Midbrain (tissue), 1 donor: Measurements from ENCODE around the gene RBFOX2.

Experiments used
- DNase-seq: peaks from one replicate; lab custom pipeline; 2025; lab: John Stamatoyannopoulos, UW

The RBFOX2 gene

DNA sequence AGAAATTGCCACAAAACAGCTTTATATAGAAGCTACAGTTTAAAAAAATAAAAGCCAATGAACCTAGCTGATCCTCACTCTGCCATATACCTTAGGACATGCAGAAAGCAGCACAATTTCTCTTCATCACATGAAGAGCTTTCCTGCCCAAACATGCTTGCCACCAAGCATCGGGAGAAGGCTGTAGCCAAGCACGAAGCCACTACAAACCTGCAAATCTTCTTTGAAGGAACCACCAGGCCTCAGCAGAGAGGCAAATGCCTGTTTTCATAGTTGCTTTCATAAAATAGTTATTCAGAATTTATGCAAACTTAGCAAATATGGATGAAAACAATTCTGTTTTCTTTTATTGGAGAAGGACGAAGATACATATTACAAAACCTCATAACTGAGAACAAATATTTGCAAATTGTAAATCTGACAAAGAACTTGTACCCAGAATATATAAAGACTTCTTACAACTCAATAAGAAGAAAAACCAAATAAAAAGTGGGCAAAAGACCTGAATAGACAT, 100.3 kb downstream of the RBFOX2 start:
- DNase-seq = no peak

DNA sequence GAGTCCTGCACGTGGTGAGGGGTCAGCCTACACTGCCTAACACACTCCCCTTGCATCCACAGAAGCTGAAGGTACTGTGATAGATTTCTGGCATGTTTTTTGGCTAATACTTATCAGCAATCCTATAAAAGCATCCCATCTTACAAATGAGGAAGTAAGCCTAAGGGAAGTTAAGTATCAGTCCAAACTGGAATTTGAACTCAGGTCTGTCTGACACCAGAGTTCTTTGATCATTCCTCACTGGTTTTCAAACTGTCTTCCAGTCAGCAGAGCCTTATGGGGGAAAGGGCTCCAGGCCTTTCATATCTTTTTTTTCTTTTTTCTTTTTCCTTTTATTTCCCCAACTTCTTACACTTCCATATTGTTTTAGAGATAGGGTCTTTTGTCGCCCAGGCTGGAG, 105.6 kb downstream of the RBFOX2 start:
- DNase-seq = no peak

DNA sequence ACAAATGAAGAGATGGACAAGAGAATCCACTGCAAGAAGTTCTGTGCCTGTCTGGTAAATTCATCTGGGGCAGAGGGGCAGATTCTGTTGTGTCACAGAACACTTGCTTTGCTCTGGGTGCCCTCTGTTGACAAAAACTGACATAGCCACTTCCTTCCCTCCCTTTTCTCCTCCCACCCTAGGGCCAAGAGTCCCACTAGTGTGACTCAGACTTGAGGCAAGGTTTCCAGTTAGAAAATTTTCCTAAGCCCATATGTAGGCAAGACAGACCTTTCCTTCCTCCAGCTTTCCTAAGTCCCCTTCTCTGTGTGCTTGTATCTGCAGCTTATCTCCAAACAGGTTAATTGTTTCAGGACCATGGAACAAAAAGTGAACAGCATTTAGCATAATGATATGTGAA, 106.8 kb downstream of the RBFOX2 start:
- peak; percentile 72 for DNase-seq

DNA sequence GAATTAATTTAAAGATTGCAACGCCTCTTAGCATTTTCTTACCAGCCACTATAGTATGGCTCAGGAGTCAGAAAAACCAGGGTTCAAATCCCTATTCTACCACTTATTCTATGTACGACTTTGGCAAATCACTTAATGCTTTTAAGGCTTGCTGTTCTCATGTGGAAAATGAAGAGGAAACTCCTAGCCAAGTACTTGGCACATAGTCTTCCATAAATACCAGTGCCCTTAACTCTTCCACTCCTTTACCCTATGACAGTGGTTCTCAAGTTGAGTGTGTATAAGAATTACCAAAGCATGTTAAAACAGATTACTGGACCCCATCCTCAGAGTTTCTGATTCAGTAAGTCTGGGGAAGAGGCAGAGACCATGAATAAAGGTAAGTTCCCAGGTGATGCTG, 107.6 kb downstream of the RBFOX2 start:
- DNase-seq = no peak

DNA sequence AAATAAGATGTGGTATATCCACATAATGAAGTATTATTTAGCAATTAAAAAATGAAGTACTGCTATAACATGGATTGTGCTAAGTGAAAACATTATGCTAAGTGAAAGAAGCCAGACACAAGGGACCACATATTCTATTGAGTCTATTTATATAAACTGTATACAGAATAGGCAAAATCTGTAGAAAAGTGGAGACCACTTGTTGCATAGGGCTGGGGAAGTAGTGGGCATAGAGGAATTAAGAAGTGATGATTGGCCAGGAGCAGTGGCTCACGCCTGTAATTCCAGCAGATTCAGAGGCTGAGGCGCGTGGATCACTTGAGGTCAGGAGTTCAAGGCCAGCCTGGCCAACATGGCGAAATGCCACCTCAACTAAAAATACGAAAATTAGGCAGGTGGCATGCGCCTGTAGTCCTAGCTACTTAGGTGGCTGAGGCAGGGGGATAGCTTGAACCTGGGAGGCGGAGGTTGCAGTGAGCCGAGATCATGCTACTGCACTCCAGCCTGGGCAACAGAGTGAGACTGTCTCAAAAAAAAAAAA, 109.6 kb downstream of the RBFOX2 start:
- DNase-seq = no peak

DNA sequence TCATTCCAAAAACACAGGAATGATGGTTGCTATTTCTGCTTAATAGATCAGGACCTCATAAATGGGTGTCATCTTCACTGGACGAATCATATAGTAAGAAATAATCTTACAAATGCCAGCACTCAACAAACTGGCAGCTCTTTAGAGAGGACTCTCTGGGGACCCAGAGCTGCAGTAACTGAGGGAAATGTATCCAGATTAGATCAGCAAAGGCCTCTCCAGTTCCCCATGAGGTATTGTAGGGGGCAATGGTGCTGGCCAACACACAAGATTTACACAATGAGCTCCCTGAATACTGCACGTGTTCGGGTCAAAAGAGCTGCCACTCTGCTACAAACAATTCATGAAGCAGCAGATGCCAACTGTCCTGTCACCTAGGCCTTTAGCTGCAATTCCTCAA, 110.2 kb downstream of the RBFOX2 start:
- peak; percentile 10 for DNase-seq

DNA sequence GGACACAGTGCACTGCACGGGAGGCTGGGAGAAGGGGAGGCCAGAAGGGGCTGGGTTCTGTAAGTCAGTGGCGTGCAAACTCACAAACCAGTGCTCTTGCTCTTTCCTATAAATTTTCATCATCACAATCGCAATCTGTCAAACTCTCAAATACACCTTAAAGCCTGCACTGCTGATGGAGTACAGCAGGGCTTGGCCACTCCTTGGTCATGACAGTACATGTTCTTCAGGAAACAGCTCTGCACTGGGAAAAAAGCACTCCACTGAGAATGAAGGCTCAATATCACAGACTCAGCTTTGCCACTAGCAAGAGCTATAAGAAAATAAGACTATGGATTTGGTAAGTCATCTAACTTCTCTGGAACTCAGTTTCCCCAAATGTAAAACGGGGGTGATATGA, 111.0 kb downstream of the RBFOX2 start:
- DNase-seq = no peak

DNA sequence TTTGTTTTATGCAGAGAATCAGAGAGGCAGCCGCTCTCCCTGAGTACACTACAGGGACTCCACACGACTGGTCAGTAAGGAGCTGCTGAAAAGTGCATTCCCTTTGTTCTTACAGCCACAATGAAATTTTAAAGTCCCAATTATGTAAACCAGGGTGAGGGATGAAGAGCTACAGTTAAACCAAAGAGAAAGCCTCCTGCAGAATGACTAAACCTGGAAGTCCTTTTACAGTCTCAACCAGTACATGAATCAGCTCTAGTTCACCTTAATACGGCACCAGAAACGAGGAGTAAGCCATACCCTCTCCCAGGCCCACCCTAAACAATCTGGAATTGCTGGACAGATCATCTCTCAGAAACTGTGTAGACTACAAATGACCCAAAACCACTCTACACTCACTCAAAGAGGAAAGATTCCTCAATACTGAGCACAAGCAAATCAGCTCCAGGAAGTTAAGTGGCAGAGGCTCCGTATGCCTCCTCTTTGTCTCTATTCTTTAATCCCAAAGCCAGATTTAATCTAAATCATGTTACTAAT, 113.1 kb downstream of the RBFOX2 start:
- DNase-seq = peak; percentile 57

DNA sequence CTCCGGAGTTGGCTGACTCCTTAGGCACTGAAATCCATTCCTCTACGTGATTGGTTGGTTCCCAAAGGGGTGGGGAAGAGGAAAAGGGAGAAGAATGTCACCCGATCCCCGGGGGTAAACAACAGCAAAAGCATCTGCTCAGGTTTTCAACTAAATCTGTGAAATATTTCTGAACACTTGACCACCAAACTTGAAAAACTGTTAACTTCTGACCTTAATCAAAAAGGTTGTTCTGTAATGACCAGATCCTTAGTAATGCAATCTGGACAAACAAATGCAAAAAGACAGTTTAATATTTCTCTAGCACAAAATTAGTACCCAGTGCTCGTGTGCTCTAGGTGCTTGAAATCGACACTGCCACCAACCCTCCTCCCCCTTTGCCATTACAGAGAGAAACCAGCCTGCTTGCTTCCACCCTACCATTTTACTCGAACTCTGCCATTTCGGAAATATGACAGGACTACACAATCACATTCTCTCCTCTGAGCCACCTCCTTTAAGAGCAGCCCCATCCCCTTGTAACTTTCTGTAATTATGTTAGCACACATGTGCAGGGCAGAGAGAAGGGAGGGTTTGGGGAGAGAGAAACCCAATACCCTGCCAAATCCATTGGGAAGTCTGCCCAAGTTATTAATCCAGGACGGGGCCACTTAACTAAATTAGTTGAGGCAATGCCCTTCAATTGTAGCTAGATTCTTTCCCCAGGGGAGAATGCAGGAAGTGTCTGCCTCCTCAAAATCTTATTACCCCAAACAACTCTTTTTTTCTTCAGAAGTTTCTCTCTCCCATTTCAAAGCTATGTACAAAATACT, 113.8 kb downstream of the RBFOX2 start:
- DNase-seq = peak; percentile 92

DNA sequence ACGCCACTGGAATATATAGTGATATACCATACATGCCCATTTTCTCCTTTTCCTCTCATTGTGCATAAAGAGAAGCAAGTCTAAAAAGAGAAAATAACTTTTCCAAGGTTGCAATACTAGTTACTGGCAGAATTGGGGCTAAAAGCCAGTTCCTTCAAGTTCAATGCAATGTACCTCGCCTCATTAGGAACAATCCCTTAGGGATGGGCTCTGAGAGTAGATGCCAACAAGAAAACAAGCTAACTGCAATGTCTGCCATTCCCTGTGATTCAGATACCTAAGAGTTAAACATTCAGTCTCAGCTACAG, 114.3 kb downstream of the RBFOX2 start:
- no peak for DNase-seq

DNA sequence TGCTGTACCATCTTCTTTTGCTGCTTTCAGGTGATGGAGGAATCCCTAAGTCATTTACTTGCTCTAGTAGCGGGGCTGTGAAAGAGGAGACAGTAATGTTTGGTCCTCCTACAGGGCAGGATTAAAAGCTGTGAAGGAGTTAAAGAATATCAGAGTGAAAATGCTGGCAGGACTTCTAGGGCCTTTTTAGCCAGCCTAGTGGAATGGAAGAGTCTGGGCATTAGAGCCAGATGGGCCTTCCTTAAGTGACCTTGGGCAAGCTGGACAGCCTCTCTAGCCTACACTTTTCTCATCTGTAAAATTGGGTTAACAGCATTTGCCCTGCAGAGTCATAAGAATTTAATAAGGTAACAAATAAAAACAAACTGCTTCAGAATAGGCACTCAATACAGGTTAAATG, 114.7 kb downstream of the RBFOX2 start:
- DNase-seq = no peak

DNA sequence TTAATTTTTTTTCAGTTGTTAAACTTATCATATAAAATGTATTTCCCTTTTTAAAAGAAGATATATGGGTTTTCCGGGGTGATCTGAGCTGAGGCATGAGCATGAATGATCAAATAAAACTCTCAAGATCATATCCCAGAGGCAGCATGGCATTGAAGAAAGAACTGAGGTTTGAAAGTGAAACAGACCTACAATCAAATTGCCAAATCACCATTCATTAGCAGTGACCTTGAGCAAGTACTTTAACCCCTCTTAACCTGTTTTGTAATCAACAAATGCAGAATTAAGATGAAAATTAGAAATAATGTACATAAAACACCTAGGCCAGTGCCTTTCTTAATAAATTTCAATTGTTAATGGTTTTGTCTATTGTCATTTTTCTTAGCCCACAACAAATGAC, 116.0 kb downstream of the RBFOX2 start:
- no peak for DNase-seq

DNA sequence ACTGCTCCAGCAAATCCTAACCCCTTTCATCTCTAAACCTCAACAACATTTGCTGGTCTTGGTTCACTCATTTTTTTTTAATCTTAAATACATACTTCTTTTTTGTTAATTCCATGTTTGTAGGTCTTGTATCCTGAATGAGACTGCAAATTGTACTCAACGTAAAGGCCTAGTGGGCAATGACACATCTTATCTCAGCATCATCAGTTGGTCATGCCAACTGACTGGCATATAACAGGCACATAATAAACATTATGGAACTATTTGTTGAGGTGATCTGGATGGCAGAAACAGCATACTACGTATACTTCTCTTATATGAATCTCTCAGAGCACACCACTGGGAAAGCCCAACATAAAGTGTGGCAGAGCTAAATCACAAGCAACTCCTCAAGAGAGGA, 116.7 kb downstream of the RBFOX2 start:
- no peak for DNase-seq

DNA sequence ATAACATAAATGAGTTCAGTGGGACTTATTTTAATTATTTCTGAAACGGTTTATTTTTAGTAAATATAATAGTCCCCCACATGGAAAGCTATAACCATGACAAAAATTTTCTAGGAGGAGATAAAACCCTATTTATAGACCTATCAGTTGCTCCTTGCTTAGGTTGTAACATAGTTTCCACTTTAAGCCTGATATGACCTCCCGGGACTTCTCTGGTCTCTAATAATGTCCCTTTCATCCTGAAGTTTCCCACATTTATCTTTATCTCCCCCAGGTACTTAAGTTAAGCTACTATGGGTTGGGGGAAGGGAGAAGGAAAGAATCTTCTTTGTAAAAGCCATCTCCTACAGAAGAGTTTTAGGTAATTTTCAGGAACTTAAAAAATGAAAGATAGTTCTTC, 117.7 kb downstream of the RBFOX2 start:
- no peak for DNase-seq

DNA sequence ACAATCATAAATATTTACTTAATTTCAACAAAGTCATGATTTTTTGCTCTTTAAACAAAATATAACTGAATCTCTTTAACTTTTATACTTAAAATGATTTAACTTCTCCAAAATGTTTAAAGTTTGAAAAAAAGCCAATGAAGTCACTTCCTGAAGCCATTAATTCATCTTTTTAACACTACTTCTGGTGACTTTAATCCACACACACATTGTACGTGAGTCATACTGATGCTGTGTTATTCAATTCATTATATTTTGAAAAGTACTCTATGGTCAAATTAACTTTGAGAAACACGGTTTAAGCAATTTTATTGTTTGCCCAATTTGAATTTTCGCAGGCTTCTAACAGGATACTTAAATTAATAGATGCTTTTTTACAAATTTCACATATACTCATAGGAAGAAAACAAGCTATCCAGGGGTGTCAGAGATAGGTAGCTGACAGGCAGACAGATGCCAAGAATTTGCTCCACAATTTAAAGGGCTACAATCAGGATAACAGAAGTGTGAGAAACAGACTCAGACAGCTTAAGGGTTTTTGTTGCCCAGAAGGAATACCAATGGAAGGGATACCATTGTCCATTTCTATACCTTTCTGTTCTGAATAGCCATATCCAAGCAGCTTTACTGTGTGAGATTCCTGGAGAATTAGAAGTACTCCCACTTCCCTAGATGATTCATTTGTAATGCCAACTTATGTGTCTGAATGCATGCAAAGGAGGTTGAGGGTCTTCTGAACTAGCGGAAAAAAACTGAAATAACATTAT, 118.4 kb downstream of the RBFOX2 start:
- no peak for DNase-seq

DNA sequence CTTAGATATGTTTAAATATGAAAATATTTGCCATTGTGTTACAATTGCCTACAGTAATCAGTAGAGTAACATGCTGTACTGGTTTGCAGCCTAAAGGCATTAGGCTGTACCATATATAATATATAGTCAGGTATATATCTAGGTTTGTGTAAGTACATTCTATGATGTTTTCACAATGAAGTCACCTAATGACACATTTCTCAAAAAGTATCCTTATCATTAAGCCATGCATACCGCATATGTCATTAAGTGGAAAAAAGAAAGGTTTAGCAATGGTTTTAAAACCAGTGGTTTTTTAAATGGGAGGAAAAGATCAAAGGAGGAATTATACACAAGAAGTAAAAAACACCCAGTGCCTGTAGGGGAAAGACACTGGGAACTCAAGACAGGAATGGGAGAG, 122.7 kb downstream of the RBFOX2 start:
- no peak for DNase-seq

DNA sequence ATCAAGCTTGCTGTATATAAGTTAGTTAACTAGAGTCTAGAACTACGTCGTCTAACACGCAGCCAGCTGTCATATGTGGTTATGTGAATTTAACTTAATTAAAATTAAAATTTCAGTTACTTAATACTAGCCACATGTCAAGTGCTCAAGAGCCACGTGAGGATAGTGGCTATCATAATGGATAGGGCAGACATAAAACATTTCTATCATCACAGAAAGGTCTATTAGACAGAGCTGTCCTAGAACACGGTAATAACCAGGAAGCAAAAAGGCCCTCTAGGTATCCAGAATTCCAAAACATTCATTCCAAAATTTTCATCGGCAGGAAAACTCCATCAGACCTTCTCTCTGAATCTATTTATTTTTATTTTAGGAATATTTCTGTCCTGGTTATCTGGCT, 123.9 kb downstream of the RBFOX2 start:
- DNase-seq = no peak

DNA sequence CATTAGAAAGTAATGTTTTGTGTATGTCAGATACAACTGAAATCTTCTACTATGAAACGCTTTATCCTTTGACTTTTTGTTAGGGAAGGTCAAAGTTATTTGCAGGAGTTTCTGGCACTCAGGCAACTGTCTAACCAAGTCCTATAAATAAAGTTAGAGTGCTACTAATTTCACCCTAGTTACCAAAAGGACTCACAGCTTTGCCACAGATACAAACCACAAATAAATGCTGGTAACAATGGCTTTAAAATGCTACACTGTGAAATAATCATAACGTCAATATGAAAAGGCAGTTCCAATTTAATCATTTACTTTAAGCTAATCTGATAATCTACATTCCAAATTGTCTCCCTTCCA, 124.3 kb downstream of the RBFOX2 start:
- DNase-seq = no peak

DNA sequence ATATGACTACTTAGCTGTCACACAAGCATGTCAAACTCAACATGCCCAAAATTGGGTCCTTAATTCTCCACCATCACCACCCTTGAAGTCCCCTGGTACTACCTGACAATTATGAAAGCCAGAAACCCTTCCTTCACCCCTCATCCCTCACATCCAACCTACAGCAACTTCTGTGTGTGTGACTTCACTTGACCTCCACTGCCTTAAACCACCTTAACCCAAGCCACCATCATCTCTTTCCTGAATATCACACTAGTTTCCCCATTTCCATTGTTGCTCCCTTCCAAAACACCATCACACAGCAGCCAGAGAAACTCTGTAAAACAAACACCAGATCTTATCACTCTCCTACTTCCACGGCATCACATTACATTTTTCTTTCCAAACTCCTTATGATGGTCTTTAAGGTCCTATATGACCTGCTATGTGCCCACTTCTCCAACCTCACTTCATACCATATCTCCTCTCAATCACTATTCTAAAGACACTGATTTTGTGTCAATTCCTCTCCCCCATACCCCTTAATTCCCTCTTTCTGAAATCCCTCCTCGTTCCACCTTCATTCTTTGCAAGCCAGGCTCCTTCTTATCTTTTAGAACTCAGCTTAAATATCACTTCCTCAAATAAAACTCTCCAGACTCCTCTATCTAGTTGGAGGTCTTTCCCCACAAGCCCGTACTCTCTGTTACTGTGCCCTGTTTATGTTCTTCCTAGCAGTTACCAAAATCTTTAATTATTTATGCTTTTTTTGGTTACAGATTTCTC, 124.9 kb downstream of the RBFOX2 start:
- DNase-seq = no peak

DNA sequence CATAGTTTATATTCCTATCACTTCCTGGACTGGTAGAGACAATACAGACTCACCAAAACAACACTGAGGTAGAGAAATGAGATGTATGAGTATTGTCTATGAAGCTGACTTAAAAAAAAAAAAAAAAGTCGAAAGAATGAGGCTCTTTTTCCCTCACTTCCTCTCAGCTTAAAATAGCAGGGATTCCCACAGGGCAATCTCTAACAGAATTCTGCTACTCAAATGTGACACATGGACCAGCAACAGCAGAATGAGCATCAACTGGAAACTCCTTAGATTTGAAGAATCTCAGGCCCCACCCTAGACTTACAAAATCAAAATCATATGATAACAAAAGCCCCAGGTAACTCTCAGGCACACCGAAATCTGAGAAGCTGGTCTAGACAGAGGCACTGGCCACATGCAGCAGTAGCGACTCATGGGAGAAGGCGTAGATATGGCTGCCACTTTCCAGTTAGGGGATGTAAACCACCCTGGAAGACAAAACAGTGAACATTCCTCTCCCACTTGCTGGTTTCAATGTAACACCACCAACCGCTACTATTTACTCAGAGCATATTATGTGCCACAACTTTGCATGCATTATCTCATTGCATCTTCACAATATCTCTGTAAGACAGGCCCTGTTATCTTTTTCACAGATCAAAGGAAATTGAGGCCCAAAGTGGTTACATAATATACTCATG, 128.0 kb downstream of the RBFOX2 start:
- no peak for DNase-seq

DNA sequence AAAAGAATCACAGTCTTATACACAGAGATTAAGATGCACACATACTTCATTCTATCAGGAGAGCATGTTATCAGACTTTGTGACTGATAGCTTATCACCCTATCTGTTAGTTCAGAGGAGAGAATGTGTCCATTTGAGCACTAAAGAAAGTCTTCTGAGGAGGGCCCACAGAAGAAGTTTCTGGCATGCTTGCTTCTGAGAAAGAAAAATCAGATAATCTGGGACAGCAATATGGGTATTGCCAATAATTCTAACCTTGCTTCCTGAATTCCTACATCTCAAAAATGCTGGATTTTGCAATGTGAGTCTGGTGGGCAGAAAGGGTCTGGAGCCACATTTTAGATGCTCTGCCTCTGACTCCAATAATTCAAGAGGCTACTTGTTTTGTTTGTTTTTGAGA, 128.9 kb downstream of the RBFOX2 start:
- no peak for DNase-seq
